Panc1 (cell line): ENCODE measurements around the gene RASSF4. TPM values are rescaled to one million over a fixed set of nuclear protein-coding genes. Genes with fewer than 3 reads are reported as not detected.

Experiments
- ATAC-seq: fragments of 200-7000 bp; cut with Tn5 transposase; 2 replicates; pipeline ENCODE4 v1.9.1; 2020; ENCODE audit warnings: mild to moderate bottlenecking, moderate library complexity
- BruUV-seq: library from RNA; stranded (reverse); fragments of 400-500 nt; replicated peaks from 2 replicates; lab custom pipeline; 2021; lab: Mats Ljungman, UMichigan
- CTCF ChIA-PET: fragments of 300-600 bp; sonication (Branson Sonifier 250); formaldehyde crosslinking; loops from one replicate; lab custom pipeline; 2022; ENCODE audit warnings: antibody characterized with exemption; lab: Charles Lee
- POLR2A ChIA-PET: fragments of 300-600 bp; sonication (Branson Sonifier 250); formaldehyde crosslinking; loops from one replicate; lab custom pipeline; 2022; ENCODE audit warnings: antibody characterized with exemption; lab: Charles Lee
- DNase-seq: peaks from one replicate; pipeline ENCODE4 v3.0.0-alpha.2; 2010; ENCODE audit warnings: low read depth, low spot score
- H3K27ac ChIP-seq: 2 replicates; pipeline ENCODE4 v1.5.1; 2011; ENCODE audit warnings: mild to moderate bottlenecking, low read length, inconsistent platforms
- H3K27me3 ChIP-seq: fragments of 200-500 bp; sonication (Bioruptor generic); 2 replicates; pipeline ENCODE4 v1.6.0; 2014; ENCODE audit warnings: low read length, inconsistent platforms; ENCODE audit not compliant: control insufficient read depth, insufficient read depth
- H3K36me3 ChIP-seq: fragments of 200-500 bp; sonication (Bioruptor generic); 2 replicates; pipeline ENCODE4 v1.5.1; 2014; ENCODE audit warnings: inconsistent platforms, mild to moderate bottlenecking, low read length, moderate library complexity; ENCODE audit not compliant: control insufficient read depth, insufficient read depth
- H3K4me1 ChIP-seq: 2 replicates; pipeline ENCODE4 v1.5.1; 2011; ENCODE audit warnings: inconsistent platforms, mild to moderate bottlenecking, low read length, moderate library complexity; ENCODE audit not compliant: control insufficient read depth, insufficient read depth
- H3K4me3 ChIP-seq, 2 experiments: 2 replicates each; pipeline ENCODE4 v1.5.1; 2011 to 2012; ENCODE audit warnings: low read depth in 2 of 2, low read length in 2 of 2, mild to moderate bottlenecking in 2 of 2, inconsistent platforms in 1 of 2, moderate library complexity in 1 of 2
- H3K9me3 ChIP-seq: fragments of 200-500 bp; sonication (Bioruptor generic); 2 replicates; pipeline ENCODE4 v1.5.1; 2014; ENCODE audit warnings: low read depth, mild to moderate bottlenecking, inconsistent platforms, low read length, moderate library complexity; ENCODE audit not compliant: control insufficient read depth, insufficient read depth
- POLR2AphosphoS5 ChIP-seq: IDR thresholded peaks from 2 replicates; pipeline ENCODE4 v1.6.1; 2012; ENCODE audit warnings: mild to moderate bottlenecking, low read depth, low read length, moderate library complexity
- SIN3A ChIP-seq: IDR thresholded peaks from 2 replicates; pipeline ENCODE4 v1.6.1; 2012; ENCODE audit warnings: low read depth, mild to moderate bottlenecking, low read length, moderate library complexity, borderline replicate concordance; ENCODE audit not compliant: insufficient read depth
- TCF7L2 ChIP-seq: IDR thresholded peaks from 2 replicates; pipeline ENCODE4 v1.6.1; 2011; ENCODE audit warnings: mild to moderate bottlenecking, low read depth, low read length, inconsistent platforms
- in situ Hi-C: cut with HindIII; loops from 2 replicates; pipeline ENCODE4 v1.10.0; 2016; ENCODE audit warnings: low sequenced_read_pairs, low pct_unique_long_range_greater_than_20kb
- intact Hi-C: fragments of 100-400 bp; cut with micrococcal nuclease; formaldehyde crosslinking; loops from one replicate; pipeline ENCODE4 v1.10.0; 2022; ENCODE audit not compliant: unreplicated experiment
- total RNA-seq: library from RNA; stranded (reverse); gene quantifications from one replicate; pipeline ENCODE4 v1.2.1, GENCODE V29; 2021; ENCODE audit not compliant: unreplicated experiment
- TF ChIP-seq, protein P1 (sequence below), 2 experiments: IDR thresholded peaks; 2 replicates each; pipeline ENCODE4 v1.6.1; 2011 to 2012; ENCODE audit warnings: low read depth in 2 of 2, control low read depth in 1 of 2, low read length in 1 of 2, mild to moderate bottlenecking in 1 of 2, moderate library complexity in 1 of 2; ENCODE audit not compliant: insufficient read depth in 1 of 2
- TF ChIP-seq, protein P2 (sequence below): fragments of 450-650 bp; IDR thresholded peaks from 2 replicates; pipeline ENCODE4 v1.5.1; 2017; ENCODE audit warnings: mild to moderate bottlenecking

RASSF4 gene
- total RNA-seq, 1 experiment from 2014 or later, result 13.9 TPM

DNA sequence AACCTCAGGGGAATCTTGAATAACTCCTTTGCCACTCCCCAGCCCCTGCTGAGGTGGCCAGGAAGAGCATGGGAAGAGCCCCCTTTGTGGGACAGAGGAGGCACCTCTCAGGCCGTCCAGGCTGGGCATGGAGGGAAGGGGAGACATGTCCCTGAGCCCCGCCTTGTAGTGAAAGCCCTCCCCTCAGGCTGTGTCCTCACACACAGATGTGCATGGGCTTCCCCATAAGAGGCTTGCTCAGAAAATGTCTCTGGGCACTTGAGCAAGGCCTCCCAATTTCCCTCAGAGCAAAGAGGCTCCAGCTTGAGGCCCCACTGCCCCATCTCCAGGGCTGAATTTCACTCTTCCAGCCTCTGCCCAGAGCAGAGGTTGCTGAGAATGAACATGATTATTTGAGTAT lies 44.7 kb upstream of the RASSF4 start:
- intact Hi-C loops, result no loop called here
- CTCF ChIA-PET, result no interaction called here
- peaks cover 5% of the 10 kb centered on the region for H3K27me3 ChIP-seq

DNA sequence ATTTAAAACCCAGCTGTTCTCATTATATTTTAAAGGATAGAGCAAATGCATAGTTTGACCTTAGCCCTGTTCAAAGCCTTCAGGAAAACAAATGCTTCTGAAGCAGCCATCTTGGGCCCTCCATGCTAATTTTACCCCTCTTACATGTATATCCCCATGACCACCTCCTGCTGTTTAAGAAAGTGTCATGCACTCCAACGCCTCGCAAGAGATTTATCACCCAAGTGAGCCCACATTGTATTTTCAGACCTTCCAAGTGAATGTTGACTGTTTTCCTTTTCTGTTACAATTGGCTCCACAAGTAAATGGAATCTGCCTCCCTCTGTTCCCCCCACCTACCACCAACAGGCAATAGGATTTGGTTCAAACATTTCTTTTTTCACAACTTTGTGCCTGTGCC lies 43.2 kb upstream of the RASSF4 start:
- BruUV-seq, result no TSS peak
- in situ Hi-C loops (no loop called here), intact Hi-C loops (no loop called here)
- Histone ChIP-seq H3K27ac (no peak overlapping the region), H3K36me3 (no peaks in the 10 kb centered on the region), H3K27me3 (peaks cover 5% of the 10 kb centered on the region), H3K4me1 (no peaks in the 10 kb centered on the region), H3K4me3 (no peak overlapping the region), H3K9me3 (no peaks in the 10 kb centered on the region)
- POLR2A ChIA-PET, result no interaction called here
- no peak for TF ChIP-seq POLR2AphosphoS5
- TF ChIP-seq SIN3A, result no peak
- TF ChIP-seq, protein P1, sequence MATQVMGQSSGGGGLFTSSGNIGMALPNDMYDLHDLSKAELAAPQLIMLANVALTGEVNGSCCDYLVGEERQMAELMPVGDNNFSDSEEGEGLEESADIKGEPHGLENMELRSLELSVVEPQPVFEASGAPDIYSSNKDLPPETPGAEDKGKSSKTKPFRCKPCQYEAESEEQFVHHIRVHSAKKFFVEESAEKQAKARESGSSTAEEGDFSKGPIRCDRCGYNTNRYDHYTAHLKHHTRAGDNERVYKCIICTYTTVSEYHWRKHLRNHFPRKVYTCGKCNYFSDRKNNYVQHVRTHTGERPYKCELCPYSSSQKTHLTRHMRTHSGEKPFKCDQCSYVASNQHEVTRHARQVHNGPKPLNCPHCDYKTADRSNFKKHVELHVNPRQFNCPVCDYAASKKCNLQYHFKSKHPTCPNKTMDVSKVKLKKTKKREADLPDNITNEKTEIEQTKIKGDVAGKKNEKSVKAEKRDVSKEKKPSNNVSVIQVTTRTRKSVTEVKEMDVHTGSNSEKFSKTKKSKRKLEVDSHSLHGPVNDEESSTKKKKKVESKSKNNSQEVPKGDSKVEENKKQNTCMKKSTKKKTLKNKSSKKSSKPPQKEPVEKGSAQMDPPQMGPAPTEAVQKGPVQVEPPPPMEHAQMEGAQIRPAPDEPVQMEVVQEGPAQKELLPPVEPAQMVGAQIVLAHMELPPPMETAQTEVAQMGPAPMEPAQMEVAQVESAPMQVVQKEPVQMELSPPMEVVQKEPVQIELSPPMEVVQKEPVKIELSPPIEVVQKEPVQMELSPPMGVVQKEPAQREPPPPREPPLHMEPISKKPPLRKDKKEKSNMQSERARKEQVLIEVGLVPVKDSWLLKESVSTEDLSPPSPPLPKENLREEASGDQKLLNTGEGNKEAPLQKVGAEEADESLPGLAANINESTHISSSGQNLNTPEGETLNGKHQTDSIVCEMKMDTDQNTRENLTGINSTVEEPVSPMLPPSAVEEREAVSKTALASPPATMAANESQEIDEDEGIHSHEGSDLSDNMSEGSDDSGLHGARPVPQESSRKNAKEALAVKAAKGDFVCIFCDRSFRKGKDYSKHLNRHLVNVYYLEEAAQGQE (IDR thresholded peaks at IDR 0.05; ENCODE audit: insufficient read depth in 1 of 2, low read depth in 2 of 2, low read length in 1 of 2), result no peak
- no peak for TF ChIP-seq TCF7L2
- TF ChIP-seq, protein P2, sequence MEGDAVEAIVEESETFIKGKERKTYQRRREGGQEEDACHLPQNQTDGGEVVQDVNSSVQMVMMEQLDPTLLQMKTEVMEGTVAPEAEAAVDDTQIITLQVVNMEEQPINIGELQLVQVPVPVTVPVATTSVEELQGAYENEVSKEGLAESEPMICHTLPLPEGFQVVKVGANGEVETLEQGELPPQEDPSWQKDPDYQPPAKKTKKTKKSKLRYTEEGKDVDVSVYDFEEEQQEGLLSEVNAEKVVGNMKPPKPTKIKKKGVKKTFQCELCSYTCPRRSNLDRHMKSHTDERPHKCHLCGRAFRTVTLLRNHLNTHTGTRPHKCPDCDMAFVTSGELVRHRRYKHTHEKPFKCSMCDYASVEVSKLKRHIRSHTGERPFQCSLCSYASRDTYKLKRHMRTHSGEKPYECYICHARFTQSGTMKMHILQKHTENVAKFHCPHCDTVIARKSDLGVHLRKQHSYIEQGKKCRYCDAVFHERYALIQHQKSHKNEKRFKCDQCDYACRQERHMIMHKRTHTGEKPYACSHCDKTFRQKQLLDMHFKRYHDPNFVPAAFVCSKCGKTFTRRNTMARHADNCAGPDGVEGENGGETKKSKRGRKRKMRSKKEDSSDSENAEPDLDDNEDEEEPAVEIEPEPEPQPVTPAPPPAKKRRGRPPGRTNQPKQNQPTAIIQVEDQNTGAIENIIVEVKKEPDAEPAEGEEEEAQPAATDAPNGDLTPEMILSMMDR, result no peak
- DNase-seq (no peak), ATAC-seq (no peak)
- CTCF ChIA-PET, result no interaction called here

More for the DNA sequence above, 44.7 kb upstream of the RASSF4 start:
- POLR2A ChIA-PET, result no interaction called here
- Histone ChIP-seq H3K4me1 (no peaks in the 10 kb centered on the region), H3K9me3 (no peaks in the 10 kb centered on the region), H3K4me3 (no peak overlapping the region), H3K36me3 (no peaks in the 10 kb centered on the region), H3K27ac (no peak overlapping the region)
- ATAC-seq (no peak), DNase-seq (no peak)
- TF ChIP-seq, protein P2, result no peak
- TF ChIP-seq, protein P1 (IDR thresholded peaks at IDR 0.05; ENCODE audit: insufficient read depth in 1 of 2, low read depth in 2 of 2, low read length in 1 of 2), result no peak
- TF ChIP-seq POLR2AphosphoS5 (no peak), TCF7L2 (no peak), SIN3A (no peak)
- BruUV-seq, result no TSS peak
- in situ Hi-C loops, result no loop called here
